ENCODE results near the gene NAA15.

The NAA15 gene

DNA sequence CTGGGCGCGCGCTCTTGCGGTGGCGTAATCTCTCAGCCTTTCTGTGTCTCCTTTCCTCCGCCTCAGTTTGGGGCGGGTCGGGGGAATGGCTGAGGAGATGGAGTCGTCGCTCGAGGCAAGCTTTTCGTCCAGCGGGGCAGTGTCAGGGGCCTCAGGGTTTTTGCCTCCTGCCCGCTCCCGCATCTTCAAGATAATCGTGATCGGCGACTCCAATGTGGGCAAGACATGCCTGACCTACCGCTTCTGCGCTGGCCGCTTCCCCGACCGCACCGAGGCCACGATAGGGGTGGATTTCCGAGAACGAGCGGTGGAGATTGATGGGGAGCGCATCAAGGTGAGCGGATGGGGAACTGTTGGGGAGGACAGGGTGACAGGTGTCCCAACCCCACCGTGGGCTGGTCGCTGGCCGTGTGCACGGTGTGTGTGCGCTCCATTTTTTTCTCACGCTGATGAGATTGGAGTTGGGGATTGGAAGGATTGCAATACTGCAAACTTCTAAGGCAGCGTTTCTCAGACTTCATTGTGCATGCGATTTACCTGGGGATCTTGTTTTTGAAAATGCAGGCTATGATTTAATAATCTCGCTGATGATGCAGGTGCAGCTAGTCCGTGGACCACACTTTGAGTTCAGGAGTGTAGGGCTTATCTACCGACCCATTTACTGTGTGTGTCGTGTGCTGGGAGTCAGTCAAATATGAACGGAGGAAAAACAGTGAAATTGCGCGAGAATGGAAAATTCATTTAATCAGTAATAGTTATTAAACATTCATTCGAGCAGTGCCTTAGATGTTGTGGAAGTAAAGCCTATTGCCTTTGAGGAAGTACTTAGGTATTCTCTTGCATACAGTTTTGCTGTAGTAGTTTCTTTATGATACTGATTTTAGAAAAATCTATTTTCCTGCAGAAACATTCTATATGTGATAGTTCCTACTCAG lies 153.1 kb downstream of the NAA15 start, which contains the start of gene RAB33B:
Gene RAB33B, plus strand, starts transcription at position 11 of the 935 bp plus-strand sequence. Its CDS starts 75 bp downstream, at position 86.
- DNase-seq (ENCODE audit: low read depth): peak; percentile 10
- TF ChIP-seq, protein P1, sequence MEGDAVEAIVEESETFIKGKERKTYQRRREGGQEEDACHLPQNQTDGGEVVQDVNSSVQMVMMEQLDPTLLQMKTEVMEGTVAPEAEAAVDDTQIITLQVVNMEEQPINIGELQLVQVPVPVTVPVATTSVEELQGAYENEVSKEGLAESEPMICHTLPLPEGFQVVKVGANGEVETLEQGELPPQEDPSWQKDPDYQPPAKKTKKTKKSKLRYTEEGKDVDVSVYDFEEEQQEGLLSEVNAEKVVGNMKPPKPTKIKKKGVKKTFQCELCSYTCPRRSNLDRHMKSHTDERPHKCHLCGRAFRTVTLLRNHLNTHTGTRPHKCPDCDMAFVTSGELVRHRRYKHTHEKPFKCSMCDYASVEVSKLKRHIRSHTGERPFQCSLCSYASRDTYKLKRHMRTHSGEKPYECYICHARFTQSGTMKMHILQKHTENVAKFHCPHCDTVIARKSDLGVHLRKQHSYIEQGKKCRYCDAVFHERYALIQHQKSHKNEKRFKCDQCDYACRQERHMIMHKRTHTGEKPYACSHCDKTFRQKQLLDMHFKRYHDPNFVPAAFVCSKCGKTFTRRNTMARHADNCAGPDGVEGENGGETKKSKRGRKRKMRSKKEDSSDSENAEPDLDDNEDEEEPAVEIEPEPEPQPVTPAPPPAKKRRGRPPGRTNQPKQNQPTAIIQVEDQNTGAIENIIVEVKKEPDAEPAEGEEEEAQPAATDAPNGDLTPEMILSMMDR (conservative IDR thresholded peaks at IDR 0.05; ENCODE audit: control insufficient read depth, insufficient read depth, low read depth, low read length): no peak
- H3K4me3 ChIP-seq (ENCODE audit: control insufficient read depth, low read depth, low read length): peak within 1 kb of the TSS; percentile 82

DNA sequence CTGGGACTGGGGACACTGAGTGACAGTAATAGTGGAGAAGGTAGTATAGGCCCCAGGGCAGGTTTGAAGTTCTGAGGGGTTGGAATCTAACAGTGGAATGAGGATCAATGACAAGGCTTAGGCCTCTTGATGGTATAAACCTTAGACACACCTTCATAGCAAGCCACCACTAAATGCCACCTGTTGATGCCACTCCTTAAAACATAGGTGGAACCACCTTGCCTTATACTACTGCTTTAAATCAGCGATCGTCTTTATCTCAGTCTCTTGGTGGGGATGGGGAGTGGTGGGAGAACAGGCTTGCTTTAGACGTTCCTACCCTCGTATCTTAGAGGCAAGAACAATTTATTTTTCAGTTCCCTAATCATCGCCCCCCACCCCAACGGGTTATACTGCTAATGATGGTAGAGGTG lies 153.8 kb downstream of the NAA15 start:
- peak overlapping the region; percentile 82 for H3K4me3 ChIP-seq (ENCODE audit: control insufficient read depth, low read depth, low read length)
- TF ChIP-seq, protein P1 (conservative IDR thresholded peaks at IDR 0.05; ENCODE audit: control insufficient read depth, insufficient read depth, low read depth, low read length): no peak
- DNase-seq (ENCODE audit: low read depth): no peak

GRCh38 chr4:139457318-139457717 lies 156.0 kb downstream of the NAA15 start:
- H3K4me3 ChIP-seq (ENCODE audit: control insufficient read depth, low read depth, low read length): no peak overlapping the region
- TF ChIP-seq, protein P1 (conservative IDR thresholded peaks at IDR 0.05; ENCODE audit: control insufficient read depth, insufficient read depth, low read depth, low read length): no peak
- peak; percentile 41 for DNase-seq (ENCODE audit: low read depth)

GRCh38 chr4:139458543-139458942 lies 157.2 kb downstream of the NAA15 start:
- DNase-seq (ENCODE audit: low read depth): no peak
- H3K4me3 ChIP-seq (ENCODE audit: control insufficient read depth, low read depth, low read length): no peak overlapping the region
- TF ChIP-seq, protein P1 (conservative IDR thresholded peaks at IDR 0.05; ENCODE audit: control insufficient read depth, insufficient read depth, low read depth, low read length): no peak

DNA sequence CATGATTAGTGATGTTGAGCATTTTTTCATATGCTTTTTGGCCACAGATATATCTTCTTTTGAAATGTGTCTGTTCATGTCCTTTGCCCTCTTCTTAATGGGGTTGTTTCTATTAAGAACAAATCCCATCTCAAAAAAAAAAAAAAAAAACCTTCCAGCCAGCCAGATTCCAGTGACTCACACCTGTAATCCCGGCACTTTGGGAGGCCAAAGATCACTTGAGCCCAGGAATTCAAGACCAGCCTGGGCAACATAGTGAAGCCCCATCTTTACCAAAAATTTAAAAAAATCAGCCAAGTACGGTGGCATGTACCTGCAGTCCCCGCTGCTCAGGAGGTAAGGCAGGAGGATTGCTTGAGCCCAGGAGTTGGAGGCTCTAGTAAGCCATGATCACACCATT lies 157.7 kb downstream of the NAA15 start:
- TF ChIP-seq, protein P1 (conservative IDR thresholded peaks at IDR 0.05; ENCODE audit: control insufficient read depth, insufficient read depth, low read depth, low read length): no peak
- H3K4me3 ChIP-seq (ENCODE audit: control insufficient read depth, low read depth, low read length): no peak overlapping the region
- DNase-seq (ENCODE audit: low read depth): peak; percentile 36

DNA sequence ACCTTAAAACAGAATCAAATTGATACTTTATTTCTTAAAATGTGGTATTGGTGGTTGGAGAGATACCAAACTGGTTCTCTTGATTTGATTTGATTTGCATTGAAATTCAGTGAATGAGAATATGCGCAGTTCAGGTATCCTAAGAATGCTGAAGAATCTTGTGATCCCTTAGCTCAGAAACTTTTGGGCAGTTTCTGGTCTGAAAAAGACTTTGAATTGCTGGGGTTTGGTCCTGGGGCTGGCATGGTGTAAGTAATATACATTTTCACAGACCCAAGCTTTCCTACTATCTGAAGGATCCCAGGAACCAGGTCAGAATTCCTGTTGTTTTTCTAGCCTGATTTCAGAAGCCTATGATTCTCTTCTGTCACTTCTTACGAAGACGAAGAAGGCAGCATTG lies 159.3 kb downstream of the NAA15 start:
- no peak overlapping the region for H3K4me3 ChIP-seq (ENCODE audit: control insufficient read depth, low read depth, low read length)
- TF ChIP-seq, protein P1 (conservative IDR thresholded peaks at IDR 0.05; ENCODE audit: control insufficient read depth, insufficient read depth, low read depth, low read length): no peak
- DNase-seq (ENCODE audit: low read depth): no peak
